Measurements from ENCODE around the gene SPESP1. TPM values are rescaled to one million over a fixed set of nuclear protein-coding genes. Genes with fewer than 3 reads are reported as not detected.
A peak's percentile ranks its signal among the peaks of the same experiment; 100 is the strongest.
"Not testable (repeated sequence)": the region's sequence is repeated elsewhere in the genome, so short reads cannot be mapped to it uniquely, and the experiment has no call there.

SPESP1 gene
- polyA plus RNA-seq, 4 donors = 1.3 to 1.7 (median 1.6) TPM; not detected in 1

GRCh38 chr15:68967948-68968347, 37.6 kb downstream of the SPESP1 start:
- FAIRE-seq = no peak
- Histone ChIP-seq H3K27me3 (ENCODE audit: control insufficient read depth in 3 of 3, insufficient read depth in 3 of 3, low read length in 3 of 3) (peaks cover 0 to 3% (median 0%) of the 10 kb centered on the region in 3 donors), H3K9me3 (ENCODE audit: control insufficient read depth in 2 of 2, insufficient read depth in 1 of 2, low read depth in 1 of 2, low read length in 1 of 2) (peaks cover 0 to 6% of the 10 kb centered on the region in 2 donors), H3K4me3 (ENCODE audit: low read depth in 1 of 3, low read length in 3 of 3) (no peak overlapping the region), H3K27ac (ENCODE audit: low read depth in 1 of 3, low read length in 2 of 3) (no peak overlapping the region), H3K4me1 (ENCODE audit: control insufficient read depth in 3 of 3, insufficient read depth in 2 of 3, low read depth in 1 of 3, low read length in 2 of 3) (no peaks in the 10 kb centered on the region), H3K36me3 (ENCODE audit: control insufficient read depth in 3 of 3, insufficient read depth in 2 of 3, low read depth in 1 of 3, low read length in 3 of 3) (no peaks in the 10 kb centered on the region)
- DNase-seq = no peak

- no peak for FAIRE-seq
- no peak overlapping the region for H3K27ac ChIP-seq (ENCODE audit: low read depth in 1 of 3, low read length in 2 of 3)
- DNase-seq = no peak
- H3K9me3 ChIP-seq (ENCODE audit: control insufficient read depth in 2 of 2, insufficient read depth in 1 of 2, low read depth in 1 of 2, low read length in 1 of 2) = peaks cover 0 to 6% of the 10 kb centered on the region in 2 donors
- H3K36me3 ChIP-seq (ENCODE audit: control insufficient read depth in 3 of 3, insufficient read depth in 2 of 3, low read depth in 1 of 3, low read length in 3 of 3) = no peaks in the 10 kb centered on the region
- no peak overlapping the region for H3K4me3 ChIP-seq (ENCODE audit: low read depth in 1 of 3, low read length in 3 of 3)
- peaks cover 0 to 3% (median 0%) of the 10 kb centered on the region in 3 donors for H3K27me3 ChIP-seq (ENCODE audit: control insufficient read depth in 3 of 3, insufficient read depth in 3 of 3, low read length in 3 of 3)
- H3K4me1 ChIP-seq (ENCODE audit: control insufficient read depth in 3 of 3, insufficient read depth in 2 of 3, low read depth in 1 of 3, low read length in 2 of 3) = no peaks in the 10 kb centered on the region
These were observed 39.0 kb downstream of the SPESP1 start for GRCh38 chr15:68969298-68969697.

- Histone ChIP-seq H3K27me3 (ENCODE audit: control insufficient read depth in 3 of 3, insufficient read depth in 3 of 3, low read length in 3 of 3) (peaks cover 0 to 3% (median 0%) of the 10 kb centered on the region in 3 donors), H3K4me1 (ENCODE audit: control insufficient read depth in 3 of 3, insufficient read depth in 2 of 3, low read depth in 1 of 3, low read length in 2 of 3) (no peaks in the 10 kb centered on the region), H3K9me3 (ENCODE audit: control insufficient read depth in 2 of 2, insufficient read depth in 1 of 2, low read depth in 1 of 2, low read length in 1 of 2) (peaks cover 0 to 16% of the 10 kb centered on the region in 2 donors), H3K36me3 (ENCODE audit: control insufficient read depth in 3 of 3, insufficient read depth in 2 of 3, low read depth in 1 of 3, low read length in 3 of 3) (no peaks in the 10 kb centered on the region), H3K27ac (ENCODE audit: low read depth in 1 of 3, low read length in 2 of 3) (peak overlapping the region in 1 of 3 donors; percentile 72), H3K4me3 (ENCODE audit: low read depth in 1 of 3, low read length in 3 of 3) (no peak overlapping the region)
- no peak for DNase-seq
- WGBS, 3 donors = 40 to 48% (median 43%) methylated on average over 4 of the region's 4 CpGs
- FAIRE-seq = no peak
These were observed 42.1 kb downstream of the SPESP1 start for GRCh38 chr15:68972201-68973065.

GRCh38 chr15:68975651-68976160, 45.4 kb downstream of the SPESP1 start:
- 94 to 95% (median 94%) methylated on average over 21 to 26 of the region's 26 CpGs for WGBS, 3 donors
- peaks cover 0 to 11% of the 10 kb centered on the region in 2 donors for H3K9me3 ChIP-seq (ENCODE audit: control insufficient read depth in 2 of 2, insufficient read depth in 1 of 2, low read depth in 1 of 2, low read length in 1 of 2)
- FAIRE-seq; H3K27ac ChIP-seq (ENCODE audit: low read depth in 1 of 3, low read length in 2 of 3); H3K4me1 ChIP-seq (ENCODE audit: control insufficient read depth in 3 of 3, insufficient read depth in 2 of 3, low read depth in 1 of 3, low read length in 2 of 3); H3K27me3 ChIP-seq (ENCODE audit: control insufficient read depth in 3 of 3, insufficient read depth in 3 of 3, low read length in 3 of 3); H3K4me3 ChIP-seq (ENCODE audit: low read depth in 1 of 3, low read length in 3 of 3); H3K36me3 ChIP-seq (ENCODE audit: control insufficient read depth in 3 of 3, insufficient read depth in 2 of 3, low read depth in 1 of 3, low read length in 3 of 3); DNase-seq: not testable (repeated sequence)

- WGBS, 3 donors = 88 to 93% (median 90%) methylated on average over 10 of the region's 10 CpGs
These were observed 47.1 kb downstream of the SPESP1 start for GRCh38 chr15:68977426-68977825.

GRCh38 chr15:68979006-68979405, 48.7 kb downstream of the SPESP1 start:
- Histone ChIP-seq H3K4me3 (ENCODE audit: low read depth in 1 of 3, low read length in 3 of 3) (no peak overlapping the region), H3K27ac (ENCODE audit: low read depth in 1 of 3, low read length in 2 of 3) (no peak overlapping the region), H3K36me3 (ENCODE audit: control insufficient read depth in 3 of 3, insufficient read depth in 2 of 3, low read depth in 1 of 3, low read length in 3 of 3) (no peaks in the 10 kb centered on the region), H3K27me3 (ENCODE audit: control insufficient read depth in 3 of 3, insufficient read depth in 3 of 3, low read length in 3 of 3) (no peaks in the 10 kb centered on the region), H3K4me1 (ENCODE audit: control insufficient read depth in 3 of 3, insufficient read depth in 2 of 3, low read depth in 1 of 3, low read length in 2 of 3) (peaks cover 0 to 7% (median 0%) of the 10 kb centered on the region in 3 donors), H3K9me3 (ENCODE audit: control insufficient read depth in 2 of 2, insufficient read depth in 1 of 2, low read depth in 1 of 2, low read length in 1 of 2) (peaks cover 0 to 11% of the 10 kb centered on the region in 2 donors)
- 62 to 73% (median 70%) methylated on average over 3 of the region's 3 CpGs for WGBS, 3 donors
- no peak for DNase-seq
- FAIRE-seq = no peak

More at GRCh38 chr15:68977426-68977825, 47.1 kb downstream of the SPESP1 start:
- H3K36me3 ChIP-seq (ENCODE audit: control insufficient read depth in 3 of 3, insufficient read depth in 2 of 3, low read depth in 1 of 3, low read length in 3 of 3); H3K27me3 ChIP-seq (ENCODE audit: control insufficient read depth in 3 of 3, insufficient read depth in 3 of 3, low read length in 3 of 3); FAIRE-seq; H3K27ac ChIP-seq (ENCODE audit: low read depth in 1 of 3, low read length in 2 of 3); H3K4me3 ChIP-seq (ENCODE audit: low read depth in 1 of 3, low read length in 3 of 3); DNase-seq; H3K4me1 ChIP-seq (ENCODE audit: control insufficient read depth in 3 of 3, insufficient read depth in 2 of 3, low read depth in 1 of 3, low read length in 2 of 3): not testable (repeated sequence)
- peaks cover 0 to 11% of the 10 kb centered on the region in 2 donors for H3K9me3 ChIP-seq (ENCODE audit: control insufficient read depth in 2 of 2, insufficient read depth in 1 of 2, low read depth in 1 of 2, low read length in 1 of 2)

GRCh38 chr15:68979816-68980215, 49.5 kb downstream of the SPESP1 start:
- Histone ChIP-seq H3K36me3 (ENCODE audit: control insufficient read depth in 3 of 3, insufficient read depth in 2 of 3, low read depth in 1 of 3, low read length in 3 of 3) (no peaks in the 10 kb centered on the region), H3K4me1 (ENCODE audit: control insufficient read depth in 3 of 3, insufficient read depth in 2 of 3, low read depth in 1 of 3, low read length in 2 of 3) (peaks cover 0 to 12% (median 0%) of the 10 kb centered on the region in 3 donors), H3K4me3 (ENCODE audit: low read depth in 1 of 3, low read length in 3 of 3) (no peak overlapping the region), H3K9me3 (ENCODE audit: control insufficient read depth in 2 of 2, insufficient read depth in 1 of 2, low read depth in 1 of 2, low read length in 1 of 2) (peaks cover 0 to 11% of the 10 kb centered on the region in 2 donors), H3K27me3 (ENCODE audit: control insufficient read depth in 3 of 3, insufficient read depth in 3 of 3, low read length in 3 of 3) (no peaks in the 10 kb centered on the region), H3K27ac (ENCODE audit: low read depth in 1 of 3, low read length in 2 of 3) (no peak overlapping the region)
- WGBS, 3 donors = 80 to 92% (median 85%) methylated on average over 1 of the region's 1 CpG
- DNase-seq = no peak
- no peak for FAIRE-seq

- DNase-seq (no peak), FAIRE-seq (no peak)
- H3K4me3 ChIP-seq (ENCODE audit: low read depth in 1 of 3, low read length in 3 of 3) = no peak overlapping the region
- no peaks in the 10 kb centered on the region for H3K27me3 ChIP-seq (ENCODE audit: control insufficient read depth in 3 of 3, insufficient read depth in 3 of 3, low read length in 3 of 3)
- H3K27ac ChIP-seq (ENCODE audit: low read depth in 1 of 3, low read length in 2 of 3) = no peak overlapping the region
- peaks cover 0 to 19% (median 0%) of the 10 kb centered on the region in 3 donors for H3K4me1 ChIP-seq (ENCODE audit: control insufficient read depth in 3 of 3, insufficient read depth in 2 of 3, low read depth in 1 of 3, low read length in 2 of 3)
- H3K36me3 ChIP-seq (ENCODE audit: control insufficient read depth in 3 of 3, insufficient read depth in 2 of 3, low read depth in 1 of 3, low read length in 3 of 3) = no peaks in the 10 kb centered on the region
- H3K9me3 ChIP-seq (ENCODE audit: control insufficient read depth in 2 of 2, insufficient read depth in 1 of 2, low read depth in 1 of 2, low read length in 1 of 2) = peaks cover 0 to 9% of the 10 kb centered on the region in 2 donors
These were observed 50.5 kb downstream of the SPESP1 start for GRCh38 chr15:68980786-68981185.
